NCI-H2196 treated with DMSO at 0.1 percent for 48 hours (cell line): ENCODE measurements around the gene RHOT1.
"Not testable (repeated sequence)": the region's sequence is repeated elsewhere in the genome, so short reads cannot be mapped to it uniquely, and the experiment has no call there.

Experiments
- DNase-seq: peaks from one replicate; lab custom pipeline; 2025; ENCODE audit not compliant: unreplicated experiment; lab: John Stamatoyannopoulos, UW

Gene RHOT1

DNA sequence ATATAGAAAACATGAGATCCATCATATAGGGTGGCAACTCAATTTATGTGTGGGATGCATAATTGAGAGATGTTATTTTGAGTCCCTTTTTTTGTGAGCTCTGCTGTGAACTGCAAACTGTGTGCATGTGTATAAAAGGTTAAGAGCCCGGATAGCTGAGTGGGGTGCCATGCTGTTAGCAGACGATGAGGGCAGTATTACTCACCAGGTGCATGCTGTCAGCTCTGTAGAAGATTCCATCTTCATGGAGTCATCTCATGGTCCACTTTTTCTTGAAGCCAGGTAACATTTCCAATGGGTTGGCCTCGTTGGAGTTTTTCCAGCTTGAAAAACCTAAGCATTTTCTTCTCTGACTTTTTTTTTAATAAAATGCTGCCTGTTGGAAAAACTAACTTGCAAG, 80.3 kb downstream of the RHOT1 start:
- DNase-seq, result no peak

GRCh38 chr17:32223703-32224102, 81.4 kb downstream of the RHOT1 start:
- no peak for DNase-seq

DNA sequence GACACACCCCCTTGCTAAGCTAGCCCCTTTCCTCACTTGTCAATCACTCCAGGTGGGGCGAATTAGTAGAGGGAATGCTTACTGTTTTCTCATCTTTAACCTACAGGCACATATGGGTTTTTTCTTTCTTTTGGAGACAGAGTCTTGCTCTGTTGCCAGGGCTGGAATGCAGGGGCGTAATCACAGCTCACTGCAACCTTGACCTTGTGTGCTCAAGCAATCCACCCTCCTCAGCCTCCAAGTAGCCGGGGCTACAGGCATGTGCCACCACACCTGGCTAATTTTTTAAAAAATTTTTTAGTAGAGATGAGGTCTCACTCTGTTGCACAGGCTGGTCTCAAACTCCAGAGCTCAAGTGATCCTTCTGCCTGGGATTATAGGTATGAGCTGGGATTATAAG, 84.6 kb downstream of the RHOT1 start:
- no peak for DNase-seq

GRCh38 chr17:32227910-32228309, 85.6 kb downstream of the RHOT1 start:
- no peak for DNase-seq

GRCh38 chr17:32235588-32235987, 93.3 kb downstream of the RHOT1 start:
- DNase-seq, result no peak

DNA sequence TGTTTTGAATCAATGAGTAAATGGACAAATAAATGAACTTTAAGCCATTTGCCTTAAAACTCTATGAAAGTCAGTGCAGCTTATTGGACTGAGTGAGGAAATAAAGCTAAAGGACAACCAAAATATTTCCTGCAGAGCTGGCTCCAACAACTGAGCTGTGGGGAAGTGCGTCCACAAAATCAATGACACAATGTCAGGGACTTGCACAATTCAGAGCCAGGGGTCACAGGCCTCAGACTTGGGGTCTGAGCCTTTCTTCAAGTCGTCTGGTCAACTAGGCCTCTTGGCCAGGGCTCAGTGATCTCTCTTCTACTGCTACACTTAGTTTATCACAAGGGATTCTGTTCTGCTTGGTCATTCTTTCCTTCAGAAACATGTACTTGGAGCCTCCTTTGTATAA, 97.2 kb downstream of the RHOT1 start:
- no peak for DNase-seq

- DNase-seq, result no peak
These were observed 98.4 kb downstream of the RHOT1 start for GRCh38 chr17:32240750-32241149.

GRCh38 chr17:32241640-32242039, 99.3 kb downstream of the RHOT1 start:
- no peak for DNase-seq

DNA sequence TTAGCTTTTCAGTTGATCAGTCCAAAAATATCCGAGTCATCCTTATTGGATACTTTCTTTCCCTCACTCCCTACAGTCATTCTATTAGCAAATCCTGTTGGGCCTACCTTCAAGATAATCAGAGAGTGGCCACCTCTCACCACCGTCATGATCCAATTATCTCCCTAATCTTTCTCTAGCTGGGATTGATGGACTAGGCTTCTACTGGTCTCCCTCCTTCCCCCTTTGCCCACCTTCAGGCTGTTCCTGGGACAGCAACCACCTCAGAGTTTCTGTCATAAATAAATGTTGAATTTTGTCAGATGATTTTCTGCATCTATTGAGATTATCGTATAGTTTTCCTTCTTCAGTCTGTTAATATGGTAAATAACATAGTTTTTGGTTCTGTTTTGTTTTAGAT, 107.2 kb downstream of the RHOT1 start:
- DNase-seq, result no peak

- DNase-seq, result no peak
These were observed 110.9 kb downstream of the RHOT1 start for GRCh38 chr17:32253117-32253611.

- DNase-seq, result no peak
These were observed 113.9 kb downstream of the RHOT1 start for GRCh38 chr17:32256012-32256700.

DNA sequence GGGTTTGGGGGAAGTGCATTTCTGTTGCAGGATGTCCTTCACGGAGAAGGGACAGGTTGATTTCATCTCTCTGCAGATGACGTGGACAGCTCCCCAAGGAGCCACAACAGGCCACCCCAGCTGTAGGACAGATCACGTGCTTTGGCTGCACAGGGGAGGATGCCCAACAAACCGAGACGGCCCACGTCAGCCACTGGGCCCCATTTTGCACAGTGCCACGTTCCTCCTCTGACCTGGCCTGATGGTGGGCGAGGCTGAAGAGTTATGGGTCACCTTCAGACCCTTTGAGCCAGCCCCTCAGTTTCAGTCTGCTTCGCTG, 114.4 kb downstream of the RHOT1 start:
- DNase-seq, result no peak

- no peak for DNase-seq
These were observed 116.3 kb downstream of the RHOT1 start for GRCh38 chr17:32258383-32259140.

- no peak for DNase-seq
These were observed 117.3 kb downstream of the RHOT1 start for GRCh38 chr17:32259586-32259985.

DNA sequence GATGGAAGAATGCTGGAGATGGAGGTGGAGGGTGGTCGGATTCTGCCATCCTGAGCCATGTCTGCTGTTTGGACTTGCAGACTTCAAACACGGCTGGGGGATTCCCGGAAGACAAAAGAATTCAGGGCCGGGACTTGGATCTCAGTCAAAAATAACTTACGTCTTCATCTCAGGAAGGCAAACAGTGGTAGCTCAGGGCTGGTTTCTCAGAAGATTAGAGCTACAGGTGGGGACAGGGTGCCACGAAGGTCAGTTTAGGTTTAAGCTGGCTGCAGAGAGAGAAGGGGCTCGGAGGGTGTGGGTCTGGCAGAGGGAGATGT, 119.1 kb downstream of the RHOT1 start:
- DNase-seq, result no peak

DNA sequence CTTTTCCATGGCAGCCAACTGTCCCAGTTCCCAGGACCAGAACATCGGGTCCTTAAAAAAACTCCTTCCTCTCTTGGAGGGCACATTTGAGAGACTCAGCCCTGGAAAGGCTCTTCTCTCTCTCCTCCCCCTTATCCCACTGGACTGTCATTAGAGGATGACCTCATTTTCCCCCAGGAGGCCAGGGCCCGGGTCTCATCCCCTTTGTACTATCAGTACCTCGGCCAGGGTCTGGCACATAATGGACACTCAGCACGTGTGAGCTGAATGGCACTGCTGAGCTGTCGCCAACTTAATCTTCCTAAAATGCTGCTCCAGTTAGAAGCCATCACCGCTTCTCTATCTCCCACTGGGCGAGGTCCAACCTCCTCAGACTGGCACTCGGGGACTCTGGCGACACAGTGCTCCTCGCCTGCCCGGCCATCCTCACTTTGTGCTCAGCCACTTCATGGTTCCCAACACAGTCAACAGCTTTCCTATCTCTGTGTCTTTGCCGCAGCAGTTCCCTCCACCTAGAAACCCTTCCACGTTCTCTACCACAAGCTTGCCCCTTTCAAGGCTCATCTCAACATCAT, 119.7 kb downstream of the RHOT1 start:
- no peak for DNase-seq

DNA sequence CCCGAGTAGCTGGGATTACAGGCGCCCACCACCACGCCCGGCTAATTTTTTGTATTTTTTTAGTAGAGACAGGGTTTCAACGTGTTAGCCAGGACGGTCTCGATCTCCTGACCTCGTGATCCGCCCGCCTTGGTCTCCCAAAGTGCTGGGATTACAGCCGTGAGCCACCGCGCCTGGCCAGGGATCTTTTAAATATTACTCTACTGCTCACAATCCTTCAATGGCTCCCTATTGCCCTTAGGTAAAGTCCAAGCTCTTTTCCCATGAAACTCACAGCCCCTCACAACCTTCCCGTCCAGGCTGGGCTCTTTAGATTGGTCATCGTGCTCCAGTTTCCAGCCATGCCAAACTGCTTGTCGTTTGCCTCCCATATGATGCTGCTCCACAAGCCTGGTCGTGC, 121.2 kb downstream of the RHOT1 start:
- DNase-seq, result not testable (repeated sequence)

DNA sequence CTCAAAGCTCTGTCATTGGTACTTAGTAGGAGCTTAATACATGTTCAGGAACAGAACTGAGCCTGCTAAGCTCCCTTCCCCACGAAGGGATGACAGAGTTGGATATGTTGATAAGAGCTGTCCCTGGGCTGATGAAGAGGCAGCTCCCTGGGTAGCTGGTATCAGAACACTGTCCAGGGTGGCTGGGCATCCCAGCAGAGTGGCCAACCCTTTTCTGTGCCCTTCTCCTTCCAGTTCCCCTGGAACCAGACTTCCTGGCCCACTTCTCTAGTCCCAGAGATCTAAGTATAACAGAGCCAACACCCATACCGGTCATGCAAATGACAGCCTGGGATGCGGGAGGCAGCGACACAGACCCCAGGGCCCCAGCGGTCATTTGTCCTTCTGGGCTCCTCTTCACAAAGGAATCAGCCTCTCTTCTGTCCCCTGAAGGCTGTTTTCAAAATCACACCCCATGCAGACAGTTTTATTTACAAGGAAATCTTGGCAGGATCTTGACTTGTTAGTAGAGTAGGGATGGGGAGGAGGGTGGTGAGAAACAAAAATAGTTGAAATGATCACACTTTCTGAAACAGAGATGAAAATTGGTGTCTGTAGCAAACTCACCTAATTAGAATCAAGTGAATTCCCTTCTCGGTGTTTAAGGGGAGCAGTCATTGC, 122.0 kb downstream of the RHOT1 start:
- no peak for DNase-seq

DNA sequence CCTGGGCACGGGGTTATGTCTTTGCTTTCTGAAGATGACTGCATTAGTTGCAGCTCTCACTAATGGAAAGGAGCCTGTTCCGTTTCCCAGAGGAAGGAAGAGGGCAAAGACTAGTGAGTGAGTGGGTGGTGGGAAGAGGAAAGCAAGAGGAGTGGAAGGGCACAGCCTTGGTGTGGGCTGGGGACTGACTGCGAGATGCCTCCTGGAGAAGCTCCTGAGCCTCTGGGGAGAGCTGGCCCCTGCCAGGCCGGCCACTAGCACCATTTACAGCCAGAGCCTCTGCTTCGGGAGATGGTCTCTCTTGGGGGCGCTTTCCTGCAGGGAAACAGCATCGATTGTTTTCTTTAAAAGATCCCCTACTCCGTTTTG, 122.5 kb downstream of the RHOT1 start:
- DNase-seq, result no peak

DNA sequence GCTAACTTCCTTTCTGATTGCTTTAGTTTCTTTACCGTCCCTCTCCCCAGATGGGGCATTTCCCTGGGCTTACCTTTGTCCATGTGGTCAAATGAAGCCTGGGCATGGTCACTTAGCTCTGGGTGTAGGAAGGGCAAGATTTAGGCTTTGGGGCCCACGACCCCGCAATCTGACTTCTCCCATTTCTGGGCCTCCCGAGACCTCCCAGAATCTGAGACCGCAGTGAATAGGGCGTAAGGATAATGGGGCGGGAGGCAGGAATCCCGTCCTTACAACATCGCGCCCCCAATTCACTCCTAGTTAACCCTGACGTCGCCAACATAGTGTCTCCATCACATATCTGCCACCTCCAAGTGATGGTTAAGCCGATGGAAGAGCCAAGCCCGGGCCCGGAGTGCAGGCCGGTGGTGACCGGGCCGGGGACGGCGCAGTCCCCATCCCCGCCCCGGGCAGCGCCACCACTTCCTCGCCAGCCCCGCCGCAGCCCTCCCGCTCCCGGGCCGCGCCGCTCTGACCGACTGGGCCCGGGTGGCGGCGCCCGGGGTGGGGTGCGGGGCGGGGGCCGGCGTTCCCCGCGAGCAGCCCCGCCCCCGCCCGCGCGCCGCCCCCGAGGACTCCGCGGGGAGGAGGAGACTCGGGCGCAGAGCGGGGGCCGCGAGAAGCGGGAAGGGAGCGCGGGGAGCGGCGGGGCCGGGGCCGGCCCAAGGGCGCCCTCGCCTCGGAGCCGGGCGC, 123.1 kb downstream of the RHOT1 start, which contains the start of gene RHBDL3:
Gene RHBDL3 (plus strand): TSS at position 641 of the 732 bp plus-strand sequence. CDS start 358 bp downstream, outside the sequence.
- no peak for DNase-seq

DNA sequence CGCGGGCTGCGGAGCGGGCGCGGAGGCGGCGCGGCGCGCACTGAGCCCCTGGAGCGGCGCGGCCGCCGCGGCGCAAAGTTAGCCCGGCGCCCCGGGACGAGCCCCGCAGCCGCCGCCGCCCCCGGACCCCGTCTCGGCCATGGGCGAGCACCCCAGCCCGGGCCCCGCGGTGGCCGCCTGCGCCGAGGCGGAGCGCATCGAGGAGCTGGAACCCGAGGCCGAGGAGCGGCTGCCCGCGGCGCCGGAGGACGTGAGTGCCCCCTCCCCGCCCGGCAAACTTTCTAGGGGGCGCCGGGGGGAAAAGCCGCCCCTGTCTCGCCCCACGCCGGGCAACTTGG, 123.7 kb downstream of the RHOT1 start:
- no peak for DNase-seq
